ENCODE results near the gene RARRES2. TPM values are rescaled to one million over a fixed set of nuclear protein-coding genes. Genes with fewer than 3 reads are reported as not detected.
A peak's percentile ranks its signal among the peaks of the same experiment; 100 is the strongest.

RARRES2 gene
- total RNA-seq, 3 donors from 2014 or later (not counting 1 experiment from before 2014, with no cell fraction given): not detected

GRCh38 chr7:150377635-150378034 is 36.2 kb upstream of the RARRES2 start:
- peak overlapping the region; percentile 73 for H3K27ac ChIP-seq (ENCODE audit: low read length)
- no peaks in the 10 kb centered on the region for H3K27me3 Mint-ChIP-seq (ENCODE audit: low read depth in 2 of 2)
- H3K4me3 ChIP-seq (ENCODE audit: low read length): no peak overlapping the region
- intact Hi-C loops (cut with micrococcal nuclease): loop anchor here (2.0 kb wide), 2 partner anchors 15 to 27 kb away; a partner anchor contains a TSS
- H3K27me3 ChIP-seq (ENCODE audit: control insufficient read depth, insufficient read depth, low read length): no peaks in the 10 kb centered on the region
- DNase-seq (no peak), ATAC-seq (no peak)
- no peaks in the 10 kb centered on the region for H3K36me3 Mint-ChIP-seq
- WGBS (ENCODE audit: insufficient coverage): 73% methylated on average over 3 of the region's 4 CpGs
- H3K4me1 ChIP-seq (ENCODE audit: control insufficient read depth, insufficient read depth, low read length): peaks cover 31% of the 10 kb centered on the region
- TF ChIP-seq CTCF (IDR thresholded peaks at IDR 0.05): no peak
- H3K9me3 Mint-ChIP-seq: no peaks in the 10 kb centered on the region
- H3K36me3 ChIP-seq (ENCODE audit: control insufficient read depth, insufficient read depth, low read length): peaks cover 12% of the 10 kb centered on the region
- peak overlapping the region; percentile 81 to 86 for H3K27ac Mint-ChIP-seq
- H3K9me3 ChIP-seq (ENCODE audit: control insufficient read depth, insufficient read depth, low read length): no peaks in the 10 kb centered on the region
- peaks cover 26 to 42% of the 10 kb centered on the region in 2 donors for H3K4me1 Mint-ChIP-seq
- H3K4me3 Mint-ChIP-seq: peak overlapping the region; percentile 90

GRCh38 chr7:150377196-150377595 is 35.8 kb upstream of the RARRES2 start:
- Histone ChIP-seq H3K4me3 (ENCODE audit: low read length) (no peak overlapping the region), H3K27ac (ENCODE audit: low read length) (no peak overlapping the region), H3K36me3 (ENCODE audit: control insufficient read depth, insufficient read depth, low read length) (peaks cover 14% of the 10 kb centered on the region), H3K9me3 (ENCODE audit: control insufficient read depth, insufficient read depth, low read length) (no peaks in the 10 kb centered on the region), H3K4me1 (ENCODE audit: control insufficient read depth, insufficient read depth, low read length) (peaks cover 31% of the 10 kb centered on the region), H3K27me3 (ENCODE audit: control insufficient read depth, insufficient read depth, low read length) (no peaks in the 10 kb centered on the region)
- Mint-ChIP-seq H3K4me1 (peaks cover 25 to 44% of the 10 kb centered on the region in 2 donors), H3K36me3 (no peaks in the 10 kb centered on the region), H3K4me3 (peak overlapping the region; percentile 90), H3K27ac (peak overlapping the region; percentile 81 to 86), H3K27me3 (ENCODE audit: low read depth in 2 of 2) (no peaks in the 10 kb centered on the region), H3K9me3 (no peaks in the 10 kb centered on the region)
- WGBS (ENCODE audit: insufficient coverage): 39% methylated on average over 3 of the region's 3 CpGs
- intact Hi-C loops (cut with micrococcal nuclease): no loop called here
- DNase-seq (no peak), ATAC-seq (no peak)
- no peak for TF ChIP-seq CTCF (IDR thresholded peaks at IDR 0.05)

GRCh38 chr7:150376560-150376959 is 35.1 kb upstream of the RARRES2 start:
- H3K36me3 ChIP-seq (ENCODE audit: control insufficient read depth, insufficient read depth, low read length): peaks cover 14% of the 10 kb centered on the region
- Mint-ChIP-seq H3K27me3 (ENCODE audit: low read depth in 2 of 2) (no peaks in the 10 kb centered on the region), H3K36me3 (no peaks in the 10 kb centered on the region), H3K27ac (peak overlapping the region in 1 of 2 donors; percentile 81), H3K4me3 (no peak overlapping the region), H3K4me1 (peaks cover 25 to 44% of the 10 kb centered on the region in 2 donors), H3K9me3 (no peaks in the 10 kb centered on the region)
- H3K9me3 ChIP-seq (ENCODE audit: control insufficient read depth, insufficient read depth, low read length): no peaks in the 10 kb centered on the region
- no peak for TF ChIP-seq CTCF (IDR thresholded peaks at IDR 0.05)
- H3K27me3 ChIP-seq (ENCODE audit: control insufficient read depth, insufficient read depth, low read length): no peaks in the 10 kb centered on the region
- peaks cover 31% of the 10 kb centered on the region for H3K4me1 ChIP-seq (ENCODE audit: control insufficient read depth, insufficient read depth, low read length)
- 91% methylated on average over 6 of the region's 6 CpGs for WGBS (ENCODE audit: insufficient coverage)
- H3K4me3 ChIP-seq (ENCODE audit: low read length): no peak overlapping the region
- no peak for ATAC-seq
- intact Hi-C loops (cut with micrococcal nuclease): no loop called here
- DNase-seq: no peak
- H3K27ac ChIP-seq (ENCODE audit: low read length): no peak overlapping the region

All from natural killer cell (primary cell).